SK-N-SH (cell line): ENCODE data around the gene FNDC3B.

ENCODE experiments used
- CTCF ChIP-seq: fragments of 200-600 bp; sonication (generic); IDR thresholded peaks from 2 replicates; pipeline ENCODE4 v1.6.1; 2017; ENCODE audit warnings: antibody characterized with exemption, mild to moderate bottlenecking, moderate library complexity
- EP300 ChIP-seq, 2 experiments: IDR thresholded peaks; 2 replicates each; pipeline versions ENCODE4 v1.4.0 to v1.6.1; 2012; ENCODE audit warnings: borderline replicate concordance in 1 of 2, low read depth in 1 of 2, low read length in 1 of 2
- EZH2phosphoT487 ChIP-seq: fragments of 200-600 bp; sonication (generic); IDR thresholded peaks from 2 replicates; pipeline ENCODE4 v1.6.1; 2017; ENCODE audit warnings: low read depth, mixed run types, mild to moderate bottlenecking, antibody characterized with exemption, moderate library complexity, borderline replicate concordance
- MEF2A ChIP-seq: IDR thresholded peaks from 2 replicates; pipeline ENCODE4 v1.4.0; 2012; ENCODE audit warnings: low read depth, borderline replicate concordance
- RAD21 ChIP-seq: IDR thresholded peaks from 2 replicates; pipeline ENCODE4 v1.6.1; 2012; ENCODE audit warnings: mild to moderate bottlenecking, low read length
- REST ChIP-seq: IDR thresholded peaks from 2 replicates; pipeline ENCODE4 v1.6.1; 2012; ENCODE audit warnings: mild to moderate bottlenecking, low read depth, low read length, moderate library complexity
- TAF1 ChIP-seq: IDR thresholded peaks from 2 replicates; pipeline ENCODE4 v1.6.1; 2012; ENCODE audit warnings: low read depth, mild to moderate bottlenecking, low read length, moderate library complexity, borderline replicate concordance
- USF2 ChIP-seq: fragments of 150-350 bp; IDR thresholded peaks from 2 replicates; pipeline ENCODE4 v1.6.1; 2017; ENCODE audit warnings: antibody characterized with exemption, low read length, low read depth, borderline replicate concordance

DNA sequence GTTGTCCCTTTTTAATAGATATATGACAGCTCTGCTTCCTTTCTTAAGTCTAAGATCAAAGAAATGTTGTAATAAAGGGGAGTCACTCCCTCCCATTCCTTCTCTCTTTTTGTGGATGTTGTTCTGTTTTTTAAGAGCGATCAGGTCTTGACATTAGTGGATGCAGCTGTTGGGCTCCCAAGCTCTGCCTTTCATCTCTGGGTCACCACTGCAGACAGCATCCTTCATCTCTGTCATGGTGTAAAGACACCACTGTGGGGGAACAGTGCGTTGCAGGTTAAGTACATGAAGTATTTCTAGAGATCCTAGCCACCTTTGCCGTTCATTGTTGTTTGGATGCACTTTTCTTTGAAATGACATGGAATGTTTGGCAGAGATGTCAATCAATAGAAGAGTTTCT is 17.7 kb downstream of the FNDC3B start:
- no peak for TF ChIP-seq CTCF
- TF ChIP-seq RAD21 = no peak
- no peak for TF ChIP-seq EP300 (IDR thresholded peaks at IDR 0.05; ENCODE audit: borderline replicate concordance in 1 of 2, low read depth in 1 of 2, low read length in 1 of 2)
- no peak for TF ChIP-seq EZH2phosphoT487
- no peak for TF ChIP-seq REST
- no peak for TF ChIP-seq MEF2A
- no peak for TF ChIP-seq TAF1
- TF ChIP-seq USF2 = no peak
